HEK293 (cell line): ENCODE results near the gene FNDC10.

Source experiments
- CTCF ChIP-seq: fragments of 450-650 bp; formaldehyde crosslinking; IDR thresholded peaks from 2 replicates; pipeline ENCODE4 v1.5.1; 2016; ENCODE audit warnings: missing biosample characterization, missing genetic modification characterization
- PRDM10 ChIP-seq: fragments of 450-650 bp; formaldehyde crosslinking; IDR thresholded peaks from 2 replicates; pipeline ENCODE4 v1.5.1; 2016; ENCODE audit warnings: missing biosample characterization, missing genetic modification characterization
- ZNF121 ChIP-seq: fragments of 450-650 bp; formaldehyde crosslinking; IDR thresholded peaks from 2 replicates; pipeline ENCODE4 v1.5.1; 2016; ENCODE audit warnings: missing biosample characterization, missing genetic modification characterization
- ZNF350 ChIP-seq: fragments of 450-650 bp; formaldehyde crosslinking; IDR thresholded peaks from 2 replicates; pipeline ENCODE4 v1.5.0; 2017; ENCODE audit warnings: missing biosample characterization, mild to moderate bottlenecking, missing genetic modification characterization
- ZNF530 ChIP-seq: fragments of 450-650 bp; formaldehyde crosslinking; IDR thresholded peaks from 2 replicates; pipeline ENCODE4 v1.5.1; 2016; ENCODE audit warnings: low read depth, missing biosample characterization, missing genetic modification characterization
- ZNF791 ChIP-seq: fragments of 450-650 bp; formaldehyde crosslinking; IDR thresholded peaks from 2 replicates; pipeline ENCODE4 v1.5.1; 2016; ENCODE audit warnings: missing biosample characterization, missing genetic modification characterization

GRCh38 chr1:1614954-1615255, 15.0 kb upstream of the FNDC10 start:
- TF ChIP-seq CTCF (tag by site-specific recombination) (no peak), ZNF791 (tag by site-specific recombination) (no peak), PRDM10 (tag by site-specific recombination) (no peak), ZNF350 (no peak), ZNF121 (tag by site-specific recombination) (no peak), ZNF530 (tag by site-specific recombination) (no peak)
